GF-D8 (cell line): ENCODE data around the gene SLC17A7.
A peak's percentile ranks its signal among the peaks of the same experiment; 100 is the strongest.
"Not testable (repeated sequence)": the region's sequence is repeated elsewhere in the genome, so short reads cannot be mapped to it uniquely, and the experiment has no call there.

Source experiments
- DNase-seq: peaks from one replicate; lab custom pipeline; 2025; lab: John Stamatoyannopoulos, UW

SLC17A7 gene

GRCh38 chr19:49441210-49441959 lies at the start of gene SLC17A7:
SLC17A7 (minus strand) TSS chr19:49441527; CDS start chr19:49441379, 148 bp downstream.
- no peak for DNase-seq

GRCh38 chr19:49490287-49491029 lies 49.1 kb upstream of the SLC17A7 start:
- no peak for DNase-seq

GRCh38 chr19:49489601-49490167 lies 48.4 kb upstream of the SLC17A7 start:
- DNase-seq = no peak

GRCh38 chr19:49488863-49489537 lies 47.7 kb upstream of the SLC17A7 start:
- no peak for DNase-seq

GRCh38 chr19:49488046-49488862 lies 46.9 kb upstream of the SLC17A7 start:
- DNase-seq = no peak

GRCh38 chr19:49487277-49488045 lies 46.1 kb upstream of the SLC17A7 start, which contains the start of gene RPL13A:
RPL13A (plus strand) TSS chr19:49487608; CDS start chr19:49487630, 22 bp downstream.
- DNase-seq = peak; percentile 95

- DNase-seq = no peak
Measured at GRCh38 chr19:49486710-49487276, 45.5 kb upstream of the SLC17A7 start.

GRCh38 chr19:49486232-49486631 lies 44.9 kb upstream of the SLC17A7 start:
- DNase-seq = no peak

- no peak for DNase-seq
Measured at GRCh38 chr19:49481020-49481683, 39.8 kb upstream of the SLC17A7 start.

- DNase-seq = no peak
Measured at GRCh38 chr19:49479975-49480628, 38.8 kb upstream of the SLC17A7 start.

GRCh38 chr19:49475995-49476880 lies 34.9 kb upstream of the SLC17A7 start:
- no peak for DNase-seq

- no peak for DNase-seq
Measured at GRCh38 chr19:49475191-49475917, 34.0 kb upstream of the SLC17A7 start.

- no peak for DNase-seq
Measured at GRCh38 chr19:49474542-49474924, 33.2 kb upstream of the SLC17A7 start.

GRCh38 chr19:49473868-49474541 lies 32.7 kb upstream of the SLC17A7 start, which contains the start of gene FLT3LG:
FLT3LG (plus strand) TSS chr19:49474215; CDS start chr19:49474640, 425 bp downstream.
- DNase-seq = no peak

GRCh38 chr19:49473501-49473867 lies 32.2 kb upstream of the SLC17A7 start:
- not testable (repeated sequence) for DNase-seq

GRCh38 chr19:49472936-49473335 lies 31.6 kb upstream of the SLC17A7 start:
- DNase-seq = no peak

GRCh38 chr19:49470615-49470978 lies 29.3 kb upstream of the SLC17A7 start:
- DNase-seq = no peak
